Measurements from ENCODE around the gene AMZ1.
"Not testable (repeated sequence)": the region's sequence is repeated elsewhere in the genome, so short reads cannot be mapped to it uniquely, and the experiment has no call there.

The AMZ1 gene

GRCh38 chr7:2691011-2691707 lies 3.2 kb downstream of the AMZ1 start:
- DNase-seq (ENCODE audit: low read depth, low spot score) = no peak

- DNase-seq (ENCODE audit: low read depth, low spot score) = not testable (repeated sequence)
Measured at GRCh38 chr7:2691932-2692439, 4.0 kb downstream of the AMZ1 start.

GRCh38 chr7:2692543-2692942 lies 4.5 kb downstream of the AMZ1 start:
- no peak for DNase-seq (ENCODE audit: low read depth, low spot score)

GRCh38 chr7:2693420-2694121 lies 5.6 kb downstream of the AMZ1 start:
- DNase-seq (ENCODE audit: low read depth, low spot score) = not testable (repeated sequence)

- DNase-seq (ENCODE audit: low read depth, low spot score) = not testable (repeated sequence)
Measured at GRCh38 chr7:2694122-2694436, 6.1 kb downstream of the AMZ1 start.

- DNase-seq (ENCODE audit: low read depth, low spot score) = no peak
Measured at GRCh38 chr7:2698581-2699288, 10.7 kb downstream of the AMZ1 start.

- DNase-seq (ENCODE audit: low read depth, low spot score) = no peak
Measured at GRCh38 chr7:2699289-2699620, 11.3 kb downstream of the AMZ1 start.

GRCh38 chr7:2700141-2700850 lies 12.3 kb downstream of the AMZ1 start:
- no peak for DNase-seq (ENCODE audit: low read depth, low spot score)

- DNase-seq (ENCODE audit: low read depth, low spot score) = no peak
Measured at GRCh38 chr7:2701424-2701823, 13.4 kb downstream of the AMZ1 start.

- DNase-seq (ENCODE audit: low read depth, low spot score) = no peak
Measured at GRCh38 chr7:2701832-2702593, 14.0 kb downstream of the AMZ1 start.

- DNase-seq (ENCODE audit: low read depth, low spot score) = no peak
Measured at GRCh38 chr7:2702594-2702957, 14.6 kb downstream of the AMZ1 start.

- DNase-seq (ENCODE audit: low read depth, low spot score) = no peak
Measured at GRCh38 chr7:2705371-2706096, 17.5 kb downstream of the AMZ1 start.

GRCh38 chr7:2706685-2707126 lies 18.7 kb downstream of the AMZ1 start:
- DNase-seq (ENCODE audit: low read depth, low spot score) = no peak

GRCh38 chr7:2707481-2707880 lies 19.5 kb downstream of the AMZ1 start:
- no peak for DNase-seq (ENCODE audit: low read depth, low spot score)

GRCh38 chr7:2708041-2708440 lies 20.0 kb downstream of the AMZ1 start:
- no peak for DNase-seq (ENCODE audit: low read depth, low spot score)

GRCh38 chr7:2708547-2709310 lies 20.7 kb downstream of the AMZ1 start:
- no peak for DNase-seq (ENCODE audit: low read depth, low spot score)

- DNase-seq (ENCODE audit: low read depth, low spot score) = no peak
Measured at GRCh38 chr7:2709553-2710285, 21.7 kb downstream of the AMZ1 start.

GRCh38 chr7:2710286-2710655 lies 22.3 kb downstream of the AMZ1 start:
- DNase-seq (ENCODE audit: low read depth, low spot score) = no peak

GRCh38 chr7:2710901-2711551 lies 23.0 kb downstream of the AMZ1 start:
- no peak for DNase-seq (ENCODE audit: low read depth, low spot score)

Data from brain pericyte (primary cell).